GM23338 (cell line): Measurements from ENCODE around the gene NHSL1.

Source experiments
- CREB1 ChIP-seq: fragments of 250-450 bp; sonication (Bioruptor Pico); IDR thresholded peaks from 2 replicates; pipeline ENCODE4 v1.5.0; 2020; ENCODE audit warnings: low read depth, mild to moderate bottlenecking, moderate library complexity
- CTCF ChIP-seq, 2 experiments: fragments of 200-600 bp in 1 of 2; sonication (generic) in 1 of 2; conservative IDR thresholded peaks; 2 replicates each; pipeline versions ENCODE4 v1.5.1 to v1.6.1; 2016 to 2017; ENCODE audit warnings: antibody characterized with exemption in 2 of 2, low read depth in 2 of 2, mild to moderate bottlenecking in 2 of 2, moderate library complexity in 1 of 2
- EZH2 ChIP-seq: fragments of 200-600 bp; sonication (generic); IDR thresholded peaks from one replicate; pipeline ENCODE4 v1.8.0; 2017; ENCODE audit warnings: antibody characterized with exemption, mild to moderate bottlenecking, low read depth; ENCODE audit not compliant: unreplicated experiment
- EZH2phosphoT487 ChIP-seq: fragments of 200-600 bp; sonication (generic); IDR thresholded peaks from one replicate; pipeline ENCODE4 v1.8.1; 2018; ENCODE audit warnings: antibody characterized with exemption; ENCODE audit not compliant: unreplicated experiment
- JUNB ChIP-seq: IDR thresholded peaks from one replicate; pipeline ENCODE4 v1.6.1; 2016; ENCODE audit warnings: antibody characterized with exemption; ENCODE audit not compliant: unreplicated experiment
- NANOG ChIP-seq: IDR thresholded peaks from 2 replicates; pipeline ENCODE4 v1.6.1; 2016; ENCODE audit warnings: antibody characterized with exemption, borderline replicate concordance
- POLR2AphosphoS5 ChIP-seq: IDR thresholded peaks from 2 replicates; pipeline ENCODE4 v1.6.1; 2016; ENCODE audit warnings: antibody characterized with exemption, low read depth
- STAT1 ChIP-seq: IDR thresholded peaks from one replicate; pipeline ENCODE4 v1.6.1; 2016; ENCODE audit warnings: antibody characterized with exemption; ENCODE audit not compliant: unreplicated experiment
- ZNF114 ChIP-seq: fragments of 250-450 bp; sonication (Bioruptor Pico); IDR thresholded peaks from 2 replicates; pipeline ENCODE4 v1.5.0; 2020; ENCODE audit warnings: mild to moderate bottlenecking, moderate library complexity
- TF ChIP-seq, protein P1 (sequence below): IDR thresholded peaks from one replicate; pipeline ENCODE4 v1.6.1; 2018; ENCODE audit warnings: antibody characterized with exemption; ENCODE audit not compliant: unreplicated experiment
- TF ChIP-seq, protein P2 (sequence below): IDR thresholded peaks from 2 replicates; pipeline ENCODE4 v1.6.1; 2016; ENCODE audit warnings: antibody characterized with exemption

DNA sequence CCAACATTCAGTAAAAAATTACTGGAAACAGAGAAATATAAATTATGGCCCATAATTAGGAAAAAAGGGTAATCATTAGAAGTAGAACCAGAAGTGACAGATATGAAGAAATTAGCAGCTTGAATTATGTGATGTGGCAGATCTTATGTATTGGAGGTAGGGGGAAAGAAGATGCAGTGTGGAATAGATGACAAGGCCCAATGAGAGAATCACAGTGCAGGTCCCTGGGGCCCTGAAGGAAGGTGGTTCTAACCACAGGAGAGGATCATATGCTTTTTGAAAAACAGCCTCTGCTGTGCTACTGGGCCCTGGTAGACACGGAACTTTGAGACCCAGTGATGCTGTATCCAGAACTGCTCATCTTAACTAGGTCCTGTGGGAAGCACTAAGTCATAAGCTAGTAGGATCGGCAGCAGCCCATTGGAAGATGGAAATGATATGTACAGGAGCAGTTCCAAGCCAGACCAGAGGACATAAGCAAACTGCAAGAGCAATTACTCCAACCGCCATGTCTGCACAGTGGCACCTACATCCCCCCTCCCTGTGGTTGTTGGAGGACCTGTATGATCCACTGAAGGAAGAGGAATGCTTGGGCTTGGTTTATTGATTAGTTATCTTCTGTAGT, 81.1 kb downstream of the NHSL1 start:
- TF ChIP-seq CTCF (conservative IDR thresholded peaks at IDR 0.05; ENCODE audit: low read depth in 2 of 2), result no peak
- no peak for TF ChIP-seq EZH2
- no peak for TF ChIP-seq EZH2phosphoT487
- TF ChIP-seq NANOG, result no peak
- TF ChIP-seq POLR2AphosphoS5, result no peak
- TF ChIP-seq JUNB, result no peak
- no peak for TF ChIP-seq CREB1
- TF ChIP-seq, protein P1, sequence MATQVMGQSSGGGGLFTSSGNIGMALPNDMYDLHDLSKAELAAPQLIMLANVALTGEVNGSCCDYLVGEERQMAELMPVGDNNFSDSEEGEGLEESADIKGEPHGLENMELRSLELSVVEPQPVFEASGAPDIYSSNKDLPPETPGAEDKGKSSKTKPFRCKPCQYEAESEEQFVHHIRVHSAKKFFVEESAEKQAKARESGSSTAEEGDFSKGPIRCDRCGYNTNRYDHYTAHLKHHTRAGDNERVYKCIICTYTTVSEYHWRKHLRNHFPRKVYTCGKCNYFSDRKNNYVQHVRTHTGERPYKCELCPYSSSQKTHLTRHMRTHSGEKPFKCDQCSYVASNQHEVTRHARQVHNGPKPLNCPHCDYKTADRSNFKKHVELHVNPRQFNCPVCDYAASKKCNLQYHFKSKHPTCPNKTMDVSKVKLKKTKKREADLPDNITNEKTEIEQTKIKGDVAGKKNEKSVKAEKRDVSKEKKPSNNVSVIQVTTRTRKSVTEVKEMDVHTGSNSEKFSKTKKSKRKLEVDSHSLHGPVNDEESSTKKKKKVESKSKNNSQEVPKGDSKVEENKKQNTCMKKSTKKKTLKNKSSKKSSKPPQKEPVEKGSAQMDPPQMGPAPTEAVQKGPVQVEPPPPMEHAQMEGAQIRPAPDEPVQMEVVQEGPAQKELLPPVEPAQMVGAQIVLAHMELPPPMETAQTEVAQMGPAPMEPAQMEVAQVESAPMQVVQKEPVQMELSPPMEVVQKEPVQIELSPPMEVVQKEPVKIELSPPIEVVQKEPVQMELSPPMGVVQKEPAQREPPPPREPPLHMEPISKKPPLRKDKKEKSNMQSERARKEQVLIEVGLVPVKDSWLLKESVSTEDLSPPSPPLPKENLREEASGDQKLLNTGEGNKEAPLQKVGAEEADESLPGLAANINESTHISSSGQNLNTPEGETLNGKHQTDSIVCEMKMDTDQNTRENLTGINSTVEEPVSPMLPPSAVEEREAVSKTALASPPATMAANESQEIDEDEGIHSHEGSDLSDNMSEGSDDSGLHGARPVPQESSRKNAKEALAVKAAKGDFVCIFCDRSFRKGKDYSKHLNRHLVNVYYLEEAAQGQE, result no peak
- no peak for TF ChIP-seq ZNF114 (CRISPR knock-in tag)
- no peak for TF ChIP-seq STAT1
- TF ChIP-seq, protein P2, sequence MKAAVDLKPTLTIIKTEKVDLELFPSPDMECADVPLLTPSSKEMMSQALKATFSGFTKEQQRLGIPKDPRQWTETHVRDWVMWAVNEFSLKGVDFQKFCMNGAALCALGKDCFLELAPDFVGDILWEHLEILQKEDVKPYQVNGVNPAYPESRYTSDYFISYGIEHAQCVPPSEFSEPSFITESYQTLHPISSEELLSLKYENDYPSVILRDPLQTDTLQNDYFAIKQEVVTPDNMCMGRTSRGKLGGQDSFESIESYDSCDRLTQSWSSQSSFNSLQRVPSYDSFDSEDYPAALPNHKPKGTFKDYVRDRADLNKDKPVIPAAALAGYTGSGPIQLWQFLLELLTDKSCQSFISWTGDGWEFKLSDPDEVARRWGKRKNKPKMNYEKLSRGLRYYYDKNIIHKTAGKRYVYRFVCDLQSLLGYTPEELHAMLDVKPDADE, result no peak
